ENCODE results near the gene OR2A2.

DNA sequence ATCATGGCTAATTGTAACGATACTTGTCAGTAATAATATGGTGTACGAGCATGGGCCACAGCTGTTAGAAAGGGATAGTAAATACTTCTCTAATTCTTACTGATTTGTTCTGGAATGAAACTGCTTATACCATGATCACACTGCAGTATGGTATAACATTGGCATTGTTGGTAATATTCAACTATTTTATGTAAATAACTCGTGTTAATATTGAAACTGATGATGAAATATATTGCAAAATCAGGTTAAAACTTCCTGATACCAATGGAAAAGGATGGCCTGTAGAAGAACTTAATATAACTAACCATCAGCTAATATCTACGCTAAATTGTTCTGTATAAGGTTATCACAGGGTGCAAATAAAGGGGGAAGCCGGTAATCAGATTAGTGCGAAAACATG is 23.9 kb downstream of the OR2A2 start:
- TF ChIP-seq JUND (IDR thresholded peaks at IDR 0.05) = no peak
- TF ChIP-seq SMC3 (IDR thresholded peaks at IDR 0.05; ENCODE audit: low read depth, low read length) = no peak
- no peak for TF ChIP-seq EP300 (IDR thresholded peaks at IDR 0.05; ENCODE audit: borderline replicate concordance in 1 of 2, low read depth in 1 of 2, low read length in 1 of 2)
- TF ChIP-seq CHD2 (IDR thresholded peaks at IDR 0.05; ENCODE audit: low read length, partially characterized antibody) = no peak
- TF ChIP-seq POLR2AphosphoS5 (IDR thresholded peaks at IDR 0.05; ENCODE audit: low read depth, low read length) = no peak
- TF ChIP-seq RAD21 (IDR thresholded peaks at IDR 0.05; ENCODE audit: low read length) = no peak
- no peak for TF ChIP-seq FOXJ3 (CRISPR knock-in tag; IDR thresholded peaks at IDR 0.05)
- no peak for TF ChIP-seq ELF1 (IDR thresholded peaks at IDR 0.05)
- TF ChIP-seq, protein P1, sequence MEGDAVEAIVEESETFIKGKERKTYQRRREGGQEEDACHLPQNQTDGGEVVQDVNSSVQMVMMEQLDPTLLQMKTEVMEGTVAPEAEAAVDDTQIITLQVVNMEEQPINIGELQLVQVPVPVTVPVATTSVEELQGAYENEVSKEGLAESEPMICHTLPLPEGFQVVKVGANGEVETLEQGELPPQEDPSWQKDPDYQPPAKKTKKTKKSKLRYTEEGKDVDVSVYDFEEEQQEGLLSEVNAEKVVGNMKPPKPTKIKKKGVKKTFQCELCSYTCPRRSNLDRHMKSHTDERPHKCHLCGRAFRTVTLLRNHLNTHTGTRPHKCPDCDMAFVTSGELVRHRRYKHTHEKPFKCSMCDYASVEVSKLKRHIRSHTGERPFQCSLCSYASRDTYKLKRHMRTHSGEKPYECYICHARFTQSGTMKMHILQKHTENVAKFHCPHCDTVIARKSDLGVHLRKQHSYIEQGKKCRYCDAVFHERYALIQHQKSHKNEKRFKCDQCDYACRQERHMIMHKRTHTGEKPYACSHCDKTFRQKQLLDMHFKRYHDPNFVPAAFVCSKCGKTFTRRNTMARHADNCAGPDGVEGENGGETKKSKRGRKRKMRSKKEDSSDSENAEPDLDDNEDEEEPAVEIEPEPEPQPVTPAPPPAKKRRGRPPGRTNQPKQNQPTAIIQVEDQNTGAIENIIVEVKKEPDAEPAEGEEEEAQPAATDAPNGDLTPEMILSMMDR (IDR thresholded peaks at IDR 0.05) = no peak
- TF ChIP-seq EZH2phosphoT487 (IDR thresholded peaks at IDR 0.05; ENCODE audit: borderline replicate concordance, low read depth) = no peak
- no peak for TF ChIP-seq GATA2 (CRISPR knock-in tag; IDR thresholded peaks at IDR 0.05)
- TF ChIP-seq RCOR1 (IDR thresholded peaks at IDR 0.05; ENCODE audit: low read length) = no peak
